NCI-H2196 treated with DMSO at 0.1 percent for 48 hours (cell line): ENCODE data around the gene PHF21A.
"Not testable (repeated sequence)": the region's sequence is repeated elsewhere in the genome, so short reads cannot be mapped to it uniquely, and the experiment has no call there.

Experiments
- DNase-seq: peaks from one replicate; lab custom pipeline; 2025; ENCODE audit not compliant: unreplicated experiment; lab: John Stamatoyannopoulos, UW

PHF21A gene

DNA sequence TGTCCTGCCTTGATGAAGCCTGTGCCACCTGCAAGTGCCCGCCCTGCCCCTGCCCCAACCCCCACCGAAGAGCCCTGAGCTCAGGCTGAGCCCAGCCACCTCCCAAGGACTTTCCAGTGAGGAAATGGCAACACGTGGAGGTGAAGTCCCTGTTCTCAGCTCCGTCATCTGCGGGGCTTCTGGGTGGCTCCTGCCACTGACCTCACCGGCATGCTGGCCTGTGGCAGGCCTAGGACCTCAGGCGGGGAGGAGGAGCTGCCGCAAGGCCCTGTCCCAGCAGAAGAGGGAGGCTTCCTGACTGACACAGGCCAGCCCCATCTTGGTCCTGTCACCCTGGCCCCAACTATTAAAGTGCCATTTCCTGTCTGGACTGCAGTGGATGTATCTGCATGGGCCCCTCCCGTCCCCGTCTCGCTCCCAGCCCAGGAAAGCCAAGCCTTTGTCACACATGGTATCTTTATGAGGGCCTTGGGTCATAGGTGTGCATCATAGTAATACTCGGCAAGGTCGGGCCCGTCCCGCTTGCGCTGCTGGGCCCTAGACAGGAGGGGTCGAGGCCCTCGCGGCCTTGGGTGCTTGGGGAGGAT is 215.1 kb downstream of the PHF21A start:
- DNase-seq: no peak

DNA sequence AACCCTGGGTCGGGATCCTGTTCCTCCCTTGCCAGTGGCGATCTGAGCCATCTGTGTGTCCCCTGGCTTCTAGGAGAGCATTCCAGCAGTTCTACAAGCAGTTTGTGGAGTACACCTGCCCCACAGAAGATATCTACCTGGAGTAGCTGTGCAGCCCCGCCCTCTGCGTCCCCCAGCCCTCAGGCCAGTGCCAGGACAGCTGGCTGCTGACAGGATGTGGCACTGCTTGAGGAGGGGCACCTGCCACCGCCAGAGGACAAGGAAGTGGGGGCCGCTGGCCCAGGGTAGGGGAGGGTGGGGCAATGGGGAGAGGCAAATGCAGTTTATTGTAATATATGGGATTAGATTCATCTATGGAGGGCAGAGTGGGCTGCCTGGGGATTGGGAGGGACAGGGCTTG is 215.7 kb downstream of the PHF21A start:
- DNase-seq: not testable (repeated sequence)

DNA sequence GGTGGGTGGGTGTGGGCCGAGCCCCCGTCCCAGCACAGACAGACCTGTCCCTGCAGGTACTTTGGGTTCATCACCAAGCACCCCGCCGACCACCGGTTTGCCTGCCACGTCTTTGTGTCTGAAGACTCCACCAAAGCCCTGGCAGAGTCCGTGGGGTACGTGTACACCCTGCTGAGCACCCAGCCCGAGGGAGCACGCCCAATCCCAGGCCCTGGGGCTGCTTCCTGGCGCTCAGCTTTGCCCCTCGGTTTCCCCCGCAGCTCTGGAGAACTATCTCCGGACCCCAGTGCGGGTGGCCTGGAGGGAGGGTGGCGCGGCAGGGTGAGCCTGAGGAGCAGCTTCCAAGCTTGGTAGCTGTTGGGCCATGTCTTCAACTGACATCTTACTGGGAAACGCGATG is 216.2 kb downstream of the PHF21A start:
- no peak for DNase-seq

DNA sequence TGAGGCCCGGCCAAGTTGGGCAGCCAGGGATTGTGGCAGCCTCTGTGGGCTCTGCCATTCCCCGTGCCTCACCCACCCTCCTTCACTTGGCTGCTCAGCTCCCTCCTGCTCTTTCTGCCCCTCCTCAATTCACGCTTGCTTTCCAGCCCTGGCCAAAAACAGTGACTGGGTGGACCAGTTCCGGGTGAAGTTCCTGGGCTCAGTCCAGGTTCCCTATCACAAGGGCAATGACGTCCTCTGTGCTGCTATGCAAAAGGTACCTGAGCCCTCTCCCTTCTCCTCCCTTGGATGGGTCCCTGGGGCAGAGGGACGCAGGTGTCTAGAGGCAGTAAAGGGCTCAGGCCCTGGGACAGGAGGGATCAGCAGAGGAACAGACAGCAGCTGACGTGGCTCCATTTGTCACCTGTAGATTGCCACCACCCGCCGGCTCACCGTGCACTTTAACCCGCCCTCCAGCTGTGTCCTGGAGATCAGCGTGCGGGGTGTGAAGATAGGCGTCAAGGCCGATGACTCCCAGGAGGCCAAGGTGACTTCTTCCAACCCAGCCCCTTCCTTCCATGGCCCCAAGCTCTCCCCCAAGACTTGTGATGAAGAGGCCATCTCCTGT is 216.8 kb downstream of the PHF21A start:
- no peak for DNase-seq

DNA sequence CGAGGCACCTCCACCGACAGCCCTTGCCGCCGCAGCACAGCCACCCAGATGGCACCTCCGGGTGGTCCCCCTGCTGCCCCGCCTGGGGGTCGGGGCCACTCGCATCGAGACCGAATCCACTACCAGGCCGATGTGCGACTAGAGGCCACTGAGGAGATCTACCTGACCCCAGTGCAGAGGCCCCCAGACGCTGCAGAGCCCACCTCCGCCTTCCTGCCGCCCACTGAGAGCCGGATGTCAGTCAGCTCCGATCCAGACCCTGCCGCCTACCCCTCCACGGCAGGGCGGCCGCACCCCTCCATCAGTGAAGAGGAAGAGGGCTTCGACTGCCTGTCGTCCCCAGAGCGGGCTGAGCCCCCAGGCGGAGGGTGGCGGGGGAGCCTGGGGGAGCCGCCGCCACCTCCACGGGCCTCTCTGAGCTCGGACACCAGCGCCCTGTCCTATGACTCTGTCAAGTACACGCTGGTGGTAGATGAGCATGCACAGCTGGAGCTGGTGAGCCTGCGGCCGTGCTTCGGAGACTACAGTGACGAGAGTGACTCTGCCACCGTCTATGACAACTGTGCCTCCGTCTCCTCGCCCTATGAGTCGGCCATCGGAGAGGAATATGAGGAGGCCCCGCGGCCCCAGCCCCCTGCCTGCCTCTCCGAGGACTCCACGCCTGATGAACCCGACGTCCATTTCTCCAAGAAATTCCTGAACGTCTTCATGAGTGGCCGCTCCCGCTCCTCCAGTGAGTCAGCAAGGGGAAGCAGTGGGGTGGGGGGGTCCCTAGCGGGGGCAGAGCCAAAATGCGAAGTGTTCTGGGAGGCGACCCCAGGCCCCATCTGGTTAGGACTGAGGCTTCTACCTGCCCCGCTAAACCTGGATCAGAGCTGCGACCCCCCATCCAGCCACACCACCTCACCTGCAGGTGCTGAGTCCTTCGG is 218.5 kb downstream of the PHF21A start:
- DNase-seq: no peak

DNA sequence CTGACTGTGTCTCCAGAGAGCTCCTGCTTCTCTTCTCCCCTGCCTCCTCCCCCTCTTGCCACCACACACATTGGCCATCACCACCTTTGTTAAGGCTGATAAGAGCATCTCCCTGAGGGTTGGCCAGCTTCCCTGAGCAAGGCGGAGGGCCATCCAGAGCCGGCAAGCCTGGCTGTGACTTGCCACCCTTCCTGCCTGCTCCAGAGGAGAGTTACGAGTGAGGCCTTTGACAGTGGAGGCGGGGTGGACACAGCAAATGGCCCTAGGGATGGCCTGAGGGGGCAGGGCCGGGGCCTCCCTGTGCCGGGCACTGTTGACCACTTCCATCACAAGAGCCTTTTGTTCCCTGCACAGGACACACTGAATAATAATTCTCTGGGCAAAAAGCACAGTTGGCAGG is 219.6 kb downstream of the PHF21A start:
- no peak for DNase-seq

DNA sequence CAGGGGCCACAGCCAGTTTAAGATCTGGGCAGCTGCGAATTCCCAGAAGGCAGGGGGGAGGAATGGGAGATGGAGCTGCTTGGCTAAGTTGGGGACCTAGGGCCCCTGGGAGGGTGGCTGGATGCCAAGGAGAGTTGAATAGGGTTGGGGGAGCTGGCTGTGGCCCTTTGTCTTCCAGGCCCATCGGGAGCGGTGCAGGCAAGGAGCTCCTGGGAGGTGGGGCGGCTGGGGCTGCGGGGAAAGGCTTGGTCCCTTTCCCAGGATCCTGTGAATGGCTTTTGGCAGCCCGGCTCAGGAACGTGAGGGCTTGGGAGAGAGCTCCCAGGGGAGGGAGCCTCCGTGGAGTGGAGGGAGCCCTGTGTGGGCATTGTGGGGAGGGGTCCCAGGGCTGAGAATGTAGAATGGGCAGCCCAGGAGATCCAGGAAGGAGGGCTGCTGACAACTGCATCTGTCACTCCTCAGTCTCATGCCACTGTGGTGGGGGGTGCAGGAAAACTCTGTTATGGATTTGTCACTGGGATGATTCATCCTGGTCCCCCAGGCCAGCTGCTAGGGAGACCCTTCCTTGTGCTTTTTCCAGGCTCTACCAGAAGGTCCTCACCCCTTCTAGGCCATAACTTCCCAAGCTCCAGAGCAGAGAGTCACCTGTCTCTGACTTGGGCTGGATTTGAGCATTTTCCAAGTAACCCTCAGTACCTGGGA is 220.2 kb downstream of the PHF21A start:
- DNase-seq: no peak

DNA sequence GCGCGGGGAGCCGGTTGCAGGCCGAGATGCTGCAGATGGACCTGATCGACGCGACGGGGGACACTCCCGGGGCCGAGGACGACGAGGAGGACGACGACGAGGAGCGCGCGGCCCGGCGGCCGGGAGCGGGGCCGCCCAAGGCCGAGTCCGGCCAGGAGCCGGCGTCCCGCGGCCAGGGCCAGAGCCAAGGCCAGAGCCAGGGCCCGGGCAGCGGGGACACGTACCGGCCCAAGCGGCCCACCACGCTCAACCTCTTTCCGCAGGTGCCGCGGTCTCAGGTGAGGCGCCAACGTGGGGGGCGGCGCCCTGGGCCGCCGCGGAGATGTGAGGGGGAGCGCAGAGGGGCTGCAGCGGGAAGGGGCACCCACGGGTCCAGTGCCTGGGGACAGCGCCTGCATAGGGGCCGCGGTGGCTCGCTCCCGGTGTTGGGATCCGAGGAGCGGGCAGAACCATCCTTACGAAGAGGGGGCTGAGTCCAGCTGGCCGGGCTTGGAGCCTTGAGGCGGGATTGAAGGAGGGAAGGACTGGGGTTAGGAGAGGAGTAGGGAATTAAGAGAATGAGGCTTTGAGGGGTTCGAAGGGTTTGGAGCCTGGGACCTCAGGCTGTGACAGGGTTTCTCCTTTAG is 221.0 kb downstream of the PHF21A start:
- not testable (repeated sequence) for DNase-seq

DNA sequence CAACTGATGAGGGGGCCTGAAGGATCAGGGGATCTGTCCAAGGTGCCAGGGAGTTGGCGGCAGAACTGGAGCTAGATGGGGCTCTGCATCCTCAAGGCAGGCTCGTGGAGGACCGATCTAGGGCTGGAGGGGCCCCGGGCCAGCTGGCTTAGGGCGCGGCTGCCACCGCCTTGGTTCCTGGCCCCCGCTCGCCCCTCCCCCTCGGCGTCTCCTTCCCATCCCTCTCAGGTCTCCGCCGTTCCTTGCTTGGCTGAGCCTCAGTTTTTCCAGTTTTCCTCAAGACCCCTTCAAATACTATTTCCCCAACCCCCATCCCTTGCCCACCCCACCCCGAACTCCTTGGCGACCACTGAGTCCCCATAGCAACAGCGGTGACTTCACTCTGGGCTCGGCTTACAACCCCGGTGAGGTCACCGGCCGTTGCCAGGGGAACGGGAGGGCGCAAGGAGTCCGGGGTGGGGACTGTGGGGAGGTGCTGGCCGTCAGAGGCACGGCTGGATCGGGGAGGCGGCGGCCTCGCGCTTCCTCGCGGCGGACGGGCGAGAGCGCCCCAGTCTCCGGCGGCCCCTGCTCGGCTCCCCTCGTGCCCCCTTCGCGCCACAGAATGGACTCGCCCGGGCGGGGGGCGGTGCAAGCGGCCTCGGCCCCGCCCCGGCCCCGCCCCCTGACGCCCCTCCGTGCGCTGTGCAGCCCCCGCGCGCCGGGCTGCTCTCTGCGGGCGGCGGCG is 221.6 kb downstream of the PHF21A start:
- DNase-seq: peak; percentile 78

DNA sequence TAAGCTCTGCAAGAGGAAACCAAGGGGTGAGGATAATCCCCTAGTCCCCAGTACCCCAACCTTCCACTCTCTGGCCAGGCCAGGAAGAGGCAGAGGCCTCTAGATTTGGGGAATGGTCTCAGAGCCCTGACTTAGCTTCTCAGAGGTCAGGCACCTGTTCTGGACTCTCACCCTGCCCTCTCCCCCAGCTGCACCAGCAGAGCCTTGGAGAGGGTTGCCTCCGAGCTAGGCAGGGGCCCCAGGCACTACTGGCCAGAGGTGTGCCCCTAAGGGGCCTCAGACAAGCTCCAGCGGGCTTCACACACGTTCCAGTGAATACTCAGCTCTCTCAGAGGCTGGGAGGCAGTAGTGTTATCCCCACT is 222.2 kb downstream of the PHF21A start:
- no peak for DNase-seq

DNA sequence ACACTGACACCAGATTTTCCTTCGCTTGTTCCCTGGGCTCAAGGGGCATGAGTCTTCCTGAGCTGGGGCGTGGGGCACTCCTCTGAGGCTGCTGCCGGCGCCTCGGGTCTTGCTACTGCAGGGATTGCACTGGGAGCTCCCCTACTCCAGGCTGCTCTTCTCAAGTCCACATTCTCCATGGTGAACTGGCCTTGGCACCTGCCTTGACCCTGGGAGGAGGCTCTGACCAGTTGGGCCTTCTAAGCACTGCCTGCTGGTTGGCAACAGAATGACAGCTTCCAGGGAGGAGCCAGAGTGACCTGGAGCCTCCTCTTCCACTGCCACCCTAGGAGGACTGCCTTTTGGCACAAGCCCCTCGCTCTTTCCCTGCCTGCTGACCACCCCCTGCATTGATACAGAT is 223.7 kb downstream of the PHF21A start:
- DNase-seq: no peak

DNA sequence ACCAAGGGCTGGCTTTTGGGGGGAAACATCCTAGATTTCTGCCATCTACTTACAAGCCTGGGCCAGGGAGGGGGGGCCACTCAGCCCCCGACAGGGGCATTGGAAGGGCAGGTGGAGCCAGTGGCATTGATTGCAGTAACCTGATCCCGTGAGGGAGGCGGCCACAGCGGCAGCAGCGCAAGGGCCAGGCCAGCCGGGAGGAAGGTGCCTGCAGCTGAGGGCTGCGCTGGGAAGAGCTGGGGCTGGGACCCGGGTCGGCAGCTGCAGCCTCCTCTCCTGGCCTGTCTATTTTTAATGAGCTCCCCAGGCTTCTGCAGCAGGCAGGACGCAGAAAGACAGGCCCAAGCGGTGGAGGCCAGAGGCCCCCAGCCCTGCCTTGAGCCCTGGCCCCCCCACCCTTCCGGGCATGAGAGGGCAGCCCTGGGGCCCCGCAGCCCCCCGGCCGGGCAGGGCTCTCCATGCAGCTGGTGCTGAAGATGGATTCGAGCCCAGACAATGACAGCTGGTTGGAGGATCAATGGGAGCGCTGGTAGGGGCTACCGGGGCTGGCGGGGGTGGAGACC is 224.8 kb downstream of the PHF21A start:
- peak; percentile 71 for DNase-seq

DNA sequence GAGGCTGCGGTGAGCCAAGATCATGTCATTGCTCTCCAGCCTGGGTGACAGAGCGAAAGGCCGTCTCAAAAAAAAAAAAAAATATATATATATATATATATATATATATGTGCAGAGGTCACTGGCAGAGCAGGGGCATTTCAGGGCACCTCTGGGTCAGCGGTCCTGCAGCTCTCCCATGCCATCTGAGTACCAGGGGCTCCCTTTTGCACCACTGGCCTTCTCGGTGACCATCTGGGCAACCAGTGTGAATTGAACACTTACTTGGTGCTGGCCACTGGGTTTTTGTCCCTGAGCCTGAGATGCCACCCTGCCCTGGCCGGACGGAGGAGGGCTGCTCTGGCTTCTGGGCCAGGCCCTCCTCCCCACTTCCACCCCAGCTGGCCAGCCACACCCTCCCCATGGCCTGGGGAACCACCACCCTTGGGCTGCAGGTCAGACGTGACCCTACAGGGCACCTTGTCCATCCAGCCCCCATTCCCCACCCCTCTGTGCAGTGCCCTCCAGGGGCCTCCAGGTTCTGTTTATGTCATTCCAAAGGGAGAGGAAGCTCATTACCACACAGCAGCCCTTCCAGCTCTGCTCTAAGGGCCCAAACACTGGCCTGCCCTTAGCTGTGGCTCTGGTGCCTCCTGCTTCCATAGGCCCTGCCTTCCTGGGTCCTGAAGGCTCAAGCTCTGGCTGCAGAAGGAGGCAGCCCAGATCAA is 225.5 kb downstream of the PHF21A start:
- no peak for DNase-seq

DNA sequence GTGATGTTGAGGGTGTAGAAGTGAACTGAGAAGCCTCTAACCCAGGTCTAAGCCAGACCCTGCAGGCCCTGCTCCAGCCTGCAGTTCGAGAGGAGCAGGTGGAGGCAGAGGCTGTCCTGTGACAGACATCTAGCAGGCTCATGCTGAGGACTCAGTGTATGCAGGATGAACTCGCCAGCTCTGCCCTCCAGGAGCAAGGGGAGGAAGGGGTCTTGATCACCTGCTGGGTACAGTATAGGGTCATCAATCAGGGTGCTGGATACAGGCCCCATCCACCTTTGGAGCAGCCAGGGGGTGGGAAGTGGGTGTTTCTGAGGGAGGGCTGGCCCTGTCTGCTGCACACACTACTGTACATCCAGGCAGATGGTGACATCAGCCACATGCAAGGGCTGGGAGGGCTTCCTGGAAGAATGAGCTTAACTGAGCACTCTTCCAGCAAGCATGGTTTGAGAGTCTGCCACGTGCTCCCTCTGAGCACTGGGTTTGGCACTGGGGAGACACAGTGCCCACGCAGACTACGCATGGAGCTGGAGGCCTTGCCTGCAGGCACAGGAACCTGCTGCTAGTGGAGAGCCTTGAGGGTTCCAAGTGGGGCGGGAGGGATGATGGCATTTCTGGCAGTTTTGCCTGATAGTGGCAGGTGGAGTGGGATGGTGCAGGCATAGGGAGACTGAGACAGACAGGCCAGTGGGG is 226.6 kb downstream of the PHF21A start:
- no peak for DNase-seq

DNA sequence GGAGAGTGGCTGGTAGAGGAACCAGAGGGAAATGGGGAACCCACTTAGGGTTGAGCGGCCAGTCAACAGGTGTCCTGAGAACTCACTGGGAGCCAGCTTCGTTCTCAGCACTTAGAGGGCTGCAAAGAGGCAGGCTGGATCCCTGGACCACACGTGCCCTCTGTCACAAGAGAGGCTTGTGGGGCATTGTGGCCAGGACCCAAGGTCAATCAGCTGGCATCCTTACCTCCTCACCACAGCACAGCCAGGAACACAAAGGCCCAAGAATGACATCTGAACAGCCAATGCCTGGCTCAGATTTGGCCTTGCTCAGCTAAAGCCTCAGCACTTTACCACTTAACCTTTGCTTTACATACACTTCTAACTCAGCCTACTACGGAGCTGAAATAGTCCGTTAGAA is 228.4 kb downstream of the PHF21A start:
- no peak for DNase-seq

DNA sequence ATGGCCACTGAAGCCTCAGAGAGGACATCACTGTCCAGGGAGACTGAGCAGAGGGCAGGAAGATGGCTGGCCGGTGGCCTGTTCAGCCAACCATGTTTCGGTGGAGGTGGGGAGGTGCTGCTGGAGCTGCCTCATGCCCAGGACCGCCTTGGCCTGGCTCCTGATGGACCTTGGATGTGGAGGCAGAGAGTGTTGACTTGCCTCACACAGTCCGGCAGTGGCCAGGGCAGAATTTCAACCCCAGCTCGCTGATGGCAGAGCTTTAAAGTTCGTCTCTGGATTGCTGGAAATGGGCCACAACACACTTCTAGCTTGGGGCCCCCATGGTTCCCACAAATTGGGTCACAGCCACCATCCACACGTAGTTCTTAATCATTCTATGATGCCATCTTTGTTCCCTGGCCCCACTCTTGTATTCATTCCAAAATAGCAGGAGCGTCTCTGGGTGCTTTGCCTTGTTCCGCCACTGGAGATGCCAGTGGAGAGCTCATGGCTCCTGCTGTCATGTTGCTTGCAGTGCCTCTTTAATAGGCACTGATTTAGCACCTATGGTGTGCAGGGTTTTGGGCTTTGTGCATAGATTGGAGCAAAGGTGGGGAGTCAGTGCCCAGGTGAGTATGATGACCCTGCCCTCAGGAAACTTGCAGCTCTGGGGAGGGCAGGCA is 230.2 kb downstream of the PHF21A start:
- no peak for DNase-seq

DNA sequence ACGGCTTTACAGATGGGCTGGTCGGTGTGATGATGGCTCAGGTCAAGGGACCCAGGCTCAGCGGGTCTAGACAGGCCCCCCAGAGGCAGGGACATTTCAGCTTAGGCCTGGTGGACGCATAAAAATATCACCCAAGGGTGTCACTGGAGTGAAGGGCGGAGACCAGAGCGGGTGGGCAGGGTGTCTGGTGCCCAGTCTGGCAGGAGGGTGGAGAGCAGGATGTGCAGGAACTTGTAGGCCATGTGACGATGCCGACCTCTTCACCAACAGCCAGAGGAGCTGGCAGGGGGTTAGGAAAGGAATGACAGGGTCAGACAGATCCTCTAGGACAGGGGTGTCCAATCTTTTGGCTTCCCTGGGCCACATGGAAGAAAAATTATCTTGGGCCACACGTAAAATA is 231.3 kb downstream of the PHF21A start:
- DNase-seq: no peak

DNA sequence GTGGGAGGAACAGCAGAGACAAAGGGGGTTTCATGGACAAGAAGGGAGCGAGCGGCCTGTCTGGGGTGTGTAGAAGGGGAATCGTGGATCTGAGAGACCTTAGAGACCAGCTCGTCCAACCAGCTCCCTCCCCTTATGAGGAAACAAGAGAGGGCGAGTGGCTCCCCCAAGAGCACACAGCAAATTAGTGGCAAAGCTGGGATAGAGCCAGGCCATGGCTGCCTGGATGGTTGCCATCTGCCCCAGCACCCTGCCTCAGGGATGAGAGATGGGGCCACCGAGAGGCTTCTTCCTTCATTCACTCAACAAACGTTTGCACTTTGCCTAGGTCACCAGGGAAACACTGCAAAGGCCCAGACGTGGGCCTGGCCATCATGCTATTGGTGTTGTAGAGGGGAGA is 231.7 kb downstream of the PHF21A start:
- no peak for DNase-seq
